KMS-11 (cell line): Measurements from ENCODE around the gene SIRT6.

Source experiments
- H2AFZ ChIP-seq: fragments of 200-600 bp; sonication (generic); 2 replicates; pipeline ENCODE4 v1.6.1; 2016; ENCODE audit warnings: antibody characterized with exemption, mixed run types, low read depth
- H3K27ac ChIP-seq: fragments of 200-600 bp; sonication (generic); 2 replicates; pipeline ENCODE4 v1.6.1; 2016; ENCODE audit warnings: mild to moderate bottlenecking, mixed run types
- H3K27me3 ChIP-seq: fragments of 200-600 bp; sonication (generic); 2 replicates; pipeline ENCODE4 v1.6.1; 2017; ENCODE audit warnings: mild to moderate bottlenecking, low read depth, mixed run types, moderate library complexity; ENCODE audit not compliant: insufficient read depth
- H3K36me3 ChIP-seq: fragments of 200-600 bp; sonication (generic); 2 replicates; pipeline ENCODE4 v1.6.1; 2017; ENCODE audit warnings: mild to moderate bottlenecking, mixed run types; ENCODE audit not compliant: insufficient read depth
- H3K4me1 ChIP-seq: fragments of 200-600 bp; sonication (generic); 2 replicates; pipeline ENCODE4 v1.6.1; 2016; ENCODE audit warnings: mild to moderate bottlenecking, low read depth, mixed run types; ENCODE audit not compliant: poor library complexity, severe bottlenecking
- H3K4me2 ChIP-seq: fragments of 200-600 bp; sonication (generic); 2 replicates; pipeline ENCODE4 v1.7.0; 2016; ENCODE audit warnings: mild to moderate bottlenecking, mixed run types
- H3K4me3 ChIP-seq: fragments of 200-600 bp; sonication (generic); IDR thresholded peaks from 2 replicates; pipeline ENCODE4 v1.6.1; 2017; ENCODE audit warnings: low read depth, low read length, mixed read lengths; ENCODE audit not compliant: insufficient read depth
- H3K79me2 ChIP-seq: fragments of 200-600 bp; sonication (generic); 2 replicates; pipeline ENCODE4 v1.6.1; 2016; ENCODE audit warnings: low read depth, mixed run types; ENCODE audit not compliant: insufficient read depth
- H3K9ac ChIP-seq: fragments of 200-600 bp; sonication (generic); 2 replicates; pipeline ENCODE4 v1.6.1; 2016; ENCODE audit warnings: mild to moderate bottlenecking, mixed run types
- H4K20me1 ChIP-seq: fragments of 200-600 bp; sonication (generic); 2 replicates; pipeline ENCODE4 v1.6.1; 2016; ENCODE audit warnings: mild to moderate bottlenecking, mixed run types; ENCODE audit not compliant: insufficient read depth
- TF ChIP-seq, protein P1 (sequence below): fragments of 200-600 bp; sonication (generic); conservative IDR thresholded peaks from 2 replicates; pipeline ENCODE4 v1.6.1; 2017; ENCODE audit warnings: low read depth, mild to moderate bottlenecking, antibody characterized with exemption, low read length, moderate library complexity, mixed read lengths

The SIRT6 gene

DNA sequence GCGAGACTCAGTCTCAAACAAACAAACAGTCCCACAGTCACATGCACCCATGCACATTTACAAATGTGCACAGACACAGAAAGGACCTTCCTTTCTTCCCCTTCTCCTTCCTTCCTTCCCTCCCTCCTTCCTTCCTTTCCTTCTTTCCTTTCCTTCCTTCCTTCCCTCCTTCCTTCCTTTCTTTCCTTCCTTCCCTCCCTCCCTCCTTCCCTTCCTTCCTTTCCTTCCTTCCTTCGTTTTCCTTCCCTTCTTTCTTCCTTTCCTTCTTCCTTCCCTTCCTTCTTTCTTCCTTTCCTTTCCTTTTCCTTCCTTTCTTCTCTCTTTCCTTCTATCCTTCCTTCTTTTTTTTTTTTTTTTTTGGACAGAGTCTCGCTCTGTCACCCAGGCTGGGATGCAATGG, 30.8 kb upstream of the SIRT6 start:
- H3K27ac ChIP-seq, result no peak overlapping the region
- H3K27me3 ChIP-seq, result peaks cover 49% of the 10 kb centered on the region
- H3K79me2 ChIP-seq, result no peaks in the 10 kb centered on the region
- no peak overlapping the region for H2AFZ ChIP-seq
- H3K36me3 ChIP-seq, result no peaks in the 10 kb centered on the region
- TF ChIP-seq, protein P1, sequence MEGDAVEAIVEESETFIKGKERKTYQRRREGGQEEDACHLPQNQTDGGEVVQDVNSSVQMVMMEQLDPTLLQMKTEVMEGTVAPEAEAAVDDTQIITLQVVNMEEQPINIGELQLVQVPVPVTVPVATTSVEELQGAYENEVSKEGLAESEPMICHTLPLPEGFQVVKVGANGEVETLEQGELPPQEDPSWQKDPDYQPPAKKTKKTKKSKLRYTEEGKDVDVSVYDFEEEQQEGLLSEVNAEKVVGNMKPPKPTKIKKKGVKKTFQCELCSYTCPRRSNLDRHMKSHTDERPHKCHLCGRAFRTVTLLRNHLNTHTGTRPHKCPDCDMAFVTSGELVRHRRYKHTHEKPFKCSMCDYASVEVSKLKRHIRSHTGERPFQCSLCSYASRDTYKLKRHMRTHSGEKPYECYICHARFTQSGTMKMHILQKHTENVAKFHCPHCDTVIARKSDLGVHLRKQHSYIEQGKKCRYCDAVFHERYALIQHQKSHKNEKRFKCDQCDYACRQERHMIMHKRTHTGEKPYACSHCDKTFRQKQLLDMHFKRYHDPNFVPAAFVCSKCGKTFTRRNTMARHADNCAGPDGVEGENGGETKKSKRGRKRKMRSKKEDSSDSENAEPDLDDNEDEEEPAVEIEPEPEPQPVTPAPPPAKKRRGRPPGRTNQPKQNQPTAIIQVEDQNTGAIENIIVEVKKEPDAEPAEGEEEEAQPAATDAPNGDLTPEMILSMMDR, result no peak
- H3K4me2 ChIP-seq, result no peak overlapping the region
- H3K9ac ChIP-seq, result no peak overlapping the region
- no peaks in the 10 kb centered on the region for H3K4me1 ChIP-seq
- no peaks in the 10 kb centered on the region for H4K20me1 ChIP-seq
- H3K4me3 ChIP-seq, result no peak overlapping the region

- Histone ChIP-seq H3K36me3 (no peaks in the 10 kb centered on the region), H2AFZ (no peak overlapping the region), H3K79me2 (no peaks in the 10 kb centered on the region), H3K9ac (no peak overlapping the region), H4K20me1 (no peaks in the 10 kb centered on the region), H3K4me3 (no peak overlapping the region), H3K27ac (no peak overlapping the region), H3K4me2 (no peak overlapping the region), H3K27me3 (peaks cover 48% of the 10 kb centered on the region), H3K4me1 (no peaks in the 10 kb centered on the region)
- TF ChIP-seq, protein P1, result no peak
Observed at GRCh38 chr19:4210166-4210731, 27.9 kb upstream of the SIRT6 start.

- no peak overlapping the region for H3K27ac ChIP-seq
- H2AFZ ChIP-seq, result no peak overlapping the region
- no peak overlapping the region for H3K4me3 ChIP-seq
- H3K9ac ChIP-seq, result no peak overlapping the region
- TF ChIP-seq, protein P1, result no peak
- no peak overlapping the region for H3K4me2 ChIP-seq
- peaks cover 4% of the 10 kb centered on the region for H3K4me1 ChIP-seq
- peaks cover 44% of the 10 kb centered on the region; the same call in 1 of the 2 replicates for H3K27me3 ChIP-seq
- H4K20me1 ChIP-seq, result no peaks in the 10 kb centered on the region
- H3K36me3 ChIP-seq, result no peaks in the 10 kb centered on the region
- H3K79me2 ChIP-seq, result no peaks in the 10 kb centered on the region
Observed at GRCh38 chr19:4208385-4209094, 26.2 kb upstream of the SIRT6 start.

DNA sequence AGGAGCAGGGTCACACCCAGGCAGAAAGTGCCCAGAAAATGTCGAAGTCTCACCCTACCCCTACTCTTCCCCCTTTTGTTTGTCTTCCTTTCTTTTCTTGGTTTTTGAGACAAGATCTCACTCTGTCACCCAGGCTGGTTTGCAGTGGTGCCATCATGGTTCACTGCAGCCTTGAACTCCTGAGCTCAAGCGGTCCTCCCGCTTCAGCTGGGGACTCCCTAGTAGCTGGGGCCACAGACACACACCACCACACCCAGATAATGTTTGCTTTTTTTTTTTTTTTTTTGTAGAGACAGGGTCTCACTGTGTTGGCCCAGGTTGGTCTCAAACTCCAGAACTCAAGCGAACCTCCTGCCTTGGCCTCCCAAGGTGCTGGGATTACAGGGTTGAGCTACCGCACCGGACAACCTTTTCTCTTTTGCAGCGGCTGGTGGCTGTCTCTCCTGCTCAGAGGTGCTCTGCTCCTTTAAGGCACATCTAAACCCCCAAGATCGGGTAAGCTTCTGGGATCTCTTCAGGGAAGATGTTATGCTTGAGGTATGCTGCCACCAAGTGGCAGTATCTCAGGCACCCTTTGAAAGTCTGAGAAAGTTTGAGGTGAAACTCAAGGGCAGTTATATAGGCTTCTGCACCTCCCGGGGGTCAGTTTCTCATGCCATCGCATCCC, 24.6 kb upstream of the SIRT6 start:
- H3K79me2 ChIP-seq, result no peaks in the 10 kb centered on the region
- no peak overlapping the region for H3K4me2 ChIP-seq
- H3K4me1 ChIP-seq, result peaks cover 4% of the 10 kb centered on the region
- H3K4me3 ChIP-seq, result no peak overlapping the region
- peaks cover 46% of the 10 kb centered on the region; the same call in 1 of the 2 replicates for H3K27me3 ChIP-seq
- no peaks in the 10 kb centered on the region for H4K20me1 ChIP-seq
- TF ChIP-seq, protein P1, result no peak
- no peaks in the 10 kb centered on the region for H3K36me3 ChIP-seq
- no peak overlapping the region for H3K27ac ChIP-seq
- no peak overlapping the region for H3K9ac ChIP-seq
- no peak overlapping the region for H2AFZ ChIP-seq
